ENCODE results near the gene GRIK1. TPM values are rescaled to one million over a fixed set of nuclear protein-coding genes. Genes with fewer than 3 reads are reported as not detected.
A peak's percentile ranks its signal among the peaks of the same experiment; 100 is the strongest.

GRIK1 gene
- total and polyA plus RNA-seq, 2 experiments from 2014 or later = 0.05 TPM; not detected in 1

- Histone ChIP-seq H3K9me3 (ENCODE audit: low read depth) (no peaks in the 10 kb centered on the region), H3K27ac (no peak overlapping the region), H3K4me1 (ENCODE audit: low read depth) (no peaks in the 10 kb centered on the region), H3K27me3 (no peaks in the 10 kb centered on the region), H3K4me3 (no peak overlapping the region), H3K36me3 (no peaks in the 10 kb centered on the region)
- DNase-seq (ENCODE audit: low read depth in 1 of 2, low spot score in 1 of 2) = no peak
- no peak for TF ChIP-seq CTCF (IDR thresholded peaks at IDR 0.05; ENCODE audit: low read depth, low read length)
Observed at GRCh38 chr21:29534448-29534847, 405.3 kb downstream of the GRIK1 start.

GRCh38 chr21:29529139-29529538, 410.7 kb downstream of the GRIK1 start:
- Histone ChIP-seq H3K27ac (no peak overlapping the region), H3K4me3 (no peak overlapping the region), H3K36me3 (no peaks in the 10 kb centered on the region), H3K27me3 (no peaks in the 10 kb centered on the region), H3K9me3 (ENCODE audit: low read depth) (no peaks in the 10 kb centered on the region), H3K4me1 (ENCODE audit: low read depth) (no peaks in the 10 kb centered on the region)
- TF ChIP-seq CTCF (IDR thresholded peaks at IDR 0.05; ENCODE audit: low read depth, low read length) = no peak
- no peak for DNase-seq (ENCODE audit: low read depth in 1 of 2, low spot score in 1 of 2)

- Histone ChIP-seq H3K9me3 (ENCODE audit: low read depth) (no peaks in the 10 kb centered on the region), H3K4me1 (ENCODE audit: low read depth) (no peaks in the 10 kb centered on the region), H3K4me3 (no peak overlapping the region), H3K27ac (no peak overlapping the region), H3K36me3 (no peaks in the 10 kb centered on the region), H3K27me3 (no peaks in the 10 kb centered on the region)
- TF ChIP-seq CTCF (IDR thresholded peaks at IDR 0.05; ENCODE audit: low read depth, low read length) = no peak
- no peak for DNase-seq (ENCODE audit: low read depth in 1 of 2, low spot score in 1 of 2)
Observed at GRCh38 chr21:29526545-29526944, 413.3 kb downstream of the GRIK1 start.

- Histone ChIP-seq H3K36me3 (no peaks in the 10 kb centered on the region), H3K4me1 (ENCODE audit: low read depth) (no peaks in the 10 kb centered on the region), H3K9me3 (ENCODE audit: low read depth) (no peaks in the 10 kb centered on the region), H3K27me3 (no peaks in the 10 kb centered on the region), H3K27ac (no peak overlapping the region), H3K4me3 (no peak overlapping the region)
- no peak for TF ChIP-seq CTCF (IDR thresholded peaks at IDR 0.05; ENCODE audit: low read depth, low read length)
- DNase-seq (ENCODE audit: low read depth in 1 of 2, low spot score in 1 of 2) = no peak
Observed at GRCh38 chr21:29524055-29524454, 415.7 kb downstream of the GRIK1 start.

GRCh38 chr21:29523646-29524045, 416.1 kb downstream of the GRIK1 start:
- H3K27ac ChIP-seq = no peak overlapping the region
- no peaks in the 10 kb centered on the region for H3K4me1 ChIP-seq (ENCODE audit: low read depth)
- H3K9me3 ChIP-seq (ENCODE audit: low read depth) = no peaks in the 10 kb centered on the region
- no peak overlapping the region for H3K4me3 ChIP-seq
- no peaks in the 10 kb centered on the region for H3K27me3 ChIP-seq
- H3K36me3 ChIP-seq = no peaks in the 10 kb centered on the region
- peak in 1 of 2 donors; percentile 50 for DNase-seq (ENCODE audit: low read depth in 1 of 2, low spot score in 1 of 2)
- TF ChIP-seq CTCF (IDR thresholded peaks at IDR 0.05; ENCODE audit: low read depth, low read length) = no peak

- Histone ChIP-seq H3K36me3 (no peaks in the 10 kb centered on the region), H3K4me1 (ENCODE audit: low read depth) (no peaks in the 10 kb centered on the region)
Observed at GRCh38 chr21:29521872-29522271, 417.9 kb downstream of the GRIK1 start.

More at GRCh38 chr21:29521872-29522271, 417.9 kb downstream of the GRIK1 start:
- Histone ChIP-seq H3K9me3 (ENCODE audit: low read depth) (no peaks in the 10 kb centered on the region), H3K27me3 (no peaks in the 10 kb centered on the region), H3K27ac (no peak overlapping the region), H3K4me3 (no peak overlapping the region)
- DNase-seq (ENCODE audit: low read depth in 1 of 2, low spot score in 1 of 2) = no peak
- TF ChIP-seq CTCF (IDR thresholded peaks at IDR 0.05; ENCODE audit: low read depth, low read length) = no peak

All from cardiac muscle cell (in vitro differentiated cells and primary cell).